GOT3 (cell line): ENCODE results near the gene C13orf46.
"Not testable (repeated sequence)": the region's sequence is repeated elsewhere in the genome, so short reads cannot be mapped to it uniquely, and the experiment has no call there.

Experiments
- DNase-seq: peaks from one replicate; lab custom pipeline; 2025; ENCODE audit warnings: mixed read lengths; lab: John Stamatoyannopoulos, UW

Gene C13orf46

GRCh38 chr13:113991676-113992179 is 17.9 kb upstream of the C13orf46 start:
- DNase-seq = no peak

DNA sequence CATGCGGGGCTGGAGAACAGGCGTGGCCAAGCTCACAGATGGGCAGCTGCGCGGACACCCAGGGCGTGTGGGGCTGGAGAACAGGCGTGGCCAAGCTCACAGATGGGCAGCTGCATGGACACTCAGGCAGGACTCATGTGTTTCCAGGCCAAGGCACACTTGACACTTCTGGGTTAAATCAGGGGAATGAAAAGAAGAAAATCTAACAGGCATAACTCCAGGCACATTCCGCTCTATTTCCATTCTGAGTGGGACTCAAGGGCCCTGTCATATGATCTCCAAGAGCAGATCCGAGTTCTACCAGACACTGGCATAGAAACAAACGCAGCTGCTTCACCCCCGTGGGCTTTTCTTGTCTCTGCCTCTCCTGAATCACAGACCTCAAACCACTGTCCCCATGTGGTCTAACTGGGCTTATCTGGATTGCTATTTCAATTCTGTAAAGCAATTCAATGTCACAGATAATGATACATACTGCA is 17.4 kb upstream of the C13orf46 start:
- no peak for DNase-seq

GRCh38 chr13:113990321-113990837 is 16.5 kb upstream of the C13orf46 start:
- no peak for DNase-seq

DNA sequence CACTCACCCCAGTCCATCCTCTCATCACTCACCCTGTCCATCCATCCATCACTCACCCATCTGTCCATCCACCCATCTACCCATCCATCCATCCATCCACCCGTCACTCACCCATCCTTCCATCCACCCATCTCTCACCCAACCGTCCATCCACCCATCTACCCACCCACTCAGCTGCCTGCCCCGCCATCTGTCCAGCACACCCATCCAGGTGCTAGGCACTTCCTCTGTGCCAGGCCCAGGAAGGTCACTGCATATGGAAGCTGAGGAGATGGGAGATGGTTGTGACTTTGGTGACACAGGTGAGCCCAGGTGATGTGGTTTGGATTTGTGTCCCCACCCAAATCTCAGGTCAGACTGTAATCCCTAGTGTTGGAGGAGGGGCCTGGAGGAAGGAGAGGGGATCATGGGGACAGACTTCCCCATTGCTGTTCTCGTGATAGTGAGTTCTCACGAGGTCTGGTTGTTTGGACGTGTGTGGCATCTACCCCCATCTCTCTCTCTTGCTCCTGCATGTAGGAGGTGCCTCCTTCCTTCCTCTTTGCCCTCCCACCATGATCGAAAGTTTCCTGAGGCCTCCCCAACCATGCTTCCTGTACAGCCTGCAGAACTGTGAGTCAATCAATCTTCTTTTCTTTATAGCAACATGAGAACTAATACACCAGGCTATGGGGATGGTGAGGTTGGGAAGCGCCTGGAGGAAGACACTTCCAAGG is 15.9 kb upstream of the C13orf46 start:
- no peak for DNase-seq

DNA sequence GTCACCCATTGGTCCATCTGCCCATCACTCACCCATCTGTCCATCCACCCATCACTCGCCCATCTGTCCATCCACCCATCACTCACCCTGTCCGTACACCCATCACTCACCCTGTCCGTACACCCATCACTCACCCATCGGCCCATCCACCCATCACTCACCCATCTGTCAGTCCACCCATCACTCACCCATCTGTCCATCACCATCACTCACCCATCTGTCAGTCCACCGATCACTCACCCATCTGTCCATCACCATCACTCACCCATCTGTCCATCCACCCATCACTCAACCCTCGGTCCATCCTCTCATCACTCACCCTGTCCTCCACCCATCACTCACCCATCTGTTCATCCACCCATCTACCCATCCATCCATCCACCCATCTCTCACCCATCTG is 15.0 kb upstream of the C13orf46 start:
- DNase-seq = not testable (repeated sequence)

DNA sequence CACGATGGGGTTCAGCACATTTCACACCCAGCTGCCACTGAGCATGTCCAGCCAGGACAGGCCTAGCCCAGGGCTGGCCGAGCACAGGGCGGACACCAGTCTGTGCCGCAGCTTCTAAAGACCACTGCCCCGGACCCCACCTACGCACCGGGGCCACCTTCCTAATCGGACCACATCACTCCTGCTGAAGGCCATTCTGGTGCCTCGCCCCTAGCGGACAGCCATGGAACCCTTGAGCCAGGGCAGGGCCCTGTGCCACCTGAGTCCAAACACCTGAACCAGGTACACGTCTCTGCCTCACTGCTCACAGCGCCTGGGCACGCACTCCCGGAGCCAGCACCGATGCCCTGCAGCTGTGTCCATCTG is 8.4 kb upstream of the C13orf46 start:
- no peak for DNase-seq

DNA sequence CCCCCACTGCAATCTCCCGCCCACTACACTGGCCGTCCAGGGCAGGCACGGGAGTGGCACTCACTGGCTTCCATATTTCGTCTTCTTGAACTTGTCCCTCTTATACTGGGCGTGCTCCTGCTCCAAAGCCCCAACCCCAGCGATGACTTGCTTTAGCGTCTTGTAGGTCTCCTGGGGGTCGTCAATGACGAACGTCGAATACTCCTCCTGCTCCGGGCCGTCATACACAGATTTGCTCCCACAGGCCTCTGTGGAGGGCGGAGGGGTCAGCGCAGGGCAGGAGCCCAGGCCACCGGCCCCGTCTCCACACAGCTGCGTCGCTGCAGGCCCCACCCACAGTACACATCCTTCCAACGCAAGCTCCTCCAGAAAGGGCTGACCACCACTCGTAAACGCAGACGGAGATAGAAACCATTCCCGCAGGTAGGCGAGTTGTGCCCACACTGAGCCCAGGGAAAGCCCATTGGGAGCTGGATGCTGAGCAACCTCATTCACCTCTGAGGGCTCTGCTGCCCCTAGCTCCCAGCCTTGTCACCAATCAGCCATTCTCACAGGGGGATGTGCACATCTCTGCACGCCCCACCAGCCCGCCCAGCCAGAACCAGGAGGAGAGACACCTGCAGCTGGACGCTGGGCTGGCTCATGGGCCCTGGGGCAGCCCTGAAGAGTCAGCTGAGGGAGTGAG is 7.9 kb upstream of the C13orf46 start:
- no peak for DNase-seq

- no peak for DNase-seq
Observed at GRCh38 chr13:113981194-113981605, 7.3 kb upstream of the C13orf46 start.

- DNase-seq = no peak
Observed at GRCh38 chr13:113980489-113981064, 6.7 kb upstream of the C13orf46 start.

DNA sequence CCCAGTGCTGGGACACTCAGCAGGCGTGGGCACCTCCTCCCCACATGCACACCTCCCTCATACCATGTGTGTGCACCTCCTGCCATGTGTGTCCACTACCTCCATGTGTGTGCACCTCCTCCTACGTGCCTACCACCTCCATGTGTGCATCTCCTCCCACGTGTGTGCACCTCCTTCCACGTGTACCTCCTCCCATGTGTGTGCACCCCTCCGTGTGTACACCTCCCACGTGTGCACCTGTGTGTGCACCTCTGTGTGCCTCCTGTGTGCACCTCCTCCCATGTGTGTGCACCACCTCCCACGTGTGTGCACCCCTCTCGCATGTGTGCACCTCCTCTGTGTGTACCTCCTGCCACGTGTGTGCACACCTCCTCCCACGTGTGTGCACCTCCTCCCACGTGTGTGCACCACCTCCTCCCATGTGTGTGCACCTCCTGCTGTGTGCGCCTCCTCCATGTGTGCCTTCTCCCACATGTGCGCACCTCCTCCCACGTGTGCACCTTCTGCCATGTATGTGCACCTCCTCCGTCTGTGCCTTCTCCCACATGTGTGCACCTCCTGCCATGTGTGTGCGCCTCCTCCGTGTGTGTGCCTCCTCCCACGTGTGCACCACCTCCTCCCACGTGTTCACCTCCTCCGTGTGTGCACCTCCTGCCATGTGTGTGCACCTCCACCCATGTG is 6.1 kb upstream of the C13orf46 start:
- DNase-seq = no peak

GRCh38 chr13:113978741-113979481 is 5.0 kb upstream of the C13orf46 start:
- no peak for DNase-seq

DNA sequence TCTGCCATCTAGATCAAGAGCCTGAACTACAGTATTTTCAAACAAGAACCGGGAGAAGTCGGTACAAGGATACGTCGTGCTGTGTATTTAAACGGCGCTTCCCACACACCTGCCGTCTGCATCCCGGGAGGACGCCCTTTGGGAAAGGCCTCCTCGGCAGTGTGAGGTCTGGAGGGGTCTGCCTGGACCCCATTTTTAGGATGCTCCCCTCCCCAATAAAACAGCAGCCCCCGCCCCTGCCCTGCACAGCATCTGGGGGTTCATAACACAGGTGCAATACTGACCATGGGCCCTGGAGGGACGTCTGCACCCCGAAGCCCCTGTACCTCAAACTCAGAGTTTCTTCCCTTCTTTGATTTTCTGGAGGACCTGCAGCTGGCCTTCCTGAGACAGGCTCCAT is 4.1 kb upstream of the C13orf46 start:
- DNase-seq = no peak

DNA sequence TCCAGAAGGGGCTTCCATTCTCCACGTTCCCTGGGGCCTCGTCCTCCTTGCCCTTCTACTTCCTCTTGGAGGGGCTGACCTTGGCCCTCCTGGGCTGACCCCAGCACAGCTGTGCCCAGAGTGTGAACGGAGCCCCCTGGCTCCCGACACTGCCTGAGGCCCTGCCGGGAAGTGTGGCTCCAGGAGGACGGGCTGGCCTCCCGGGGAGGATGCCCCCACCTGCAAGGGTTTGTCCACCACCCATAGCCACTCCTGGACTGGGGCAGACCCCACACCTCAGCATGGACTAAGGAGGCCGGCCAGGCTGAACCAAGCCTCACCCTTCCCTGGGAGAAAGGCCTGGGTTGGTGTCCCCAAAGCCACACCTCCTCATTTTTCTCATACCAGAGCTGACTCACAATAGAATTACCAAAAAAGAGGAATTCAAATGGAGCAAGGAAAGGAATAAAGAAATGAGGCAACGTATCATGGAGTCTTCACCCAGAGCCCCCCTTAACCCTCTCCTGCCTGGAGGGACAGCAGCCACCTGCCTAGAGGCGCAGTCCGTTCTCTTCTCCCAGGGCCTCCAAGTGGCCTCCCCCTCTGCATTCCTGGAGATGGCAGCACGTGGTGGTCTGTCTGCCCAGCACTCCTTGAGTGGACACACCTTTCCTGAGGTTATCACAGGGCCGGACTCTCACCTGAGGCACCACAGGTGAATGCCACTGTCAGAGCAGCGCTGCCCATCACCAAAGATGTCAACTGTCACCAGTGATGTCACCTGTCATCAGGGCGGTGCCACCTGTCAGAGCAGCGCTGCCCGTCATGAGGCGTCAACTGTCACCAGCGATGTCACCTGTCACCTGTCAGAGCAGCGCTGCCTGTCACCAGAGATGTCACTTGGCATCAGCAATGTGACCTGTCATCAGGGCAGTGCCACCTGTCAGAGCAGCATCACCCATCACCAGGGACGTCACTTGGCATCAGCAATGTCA is 3.1 kb upstream of the C13orf46 start:
- DNase-seq = no peak

- no peak for DNase-seq
Observed at GRCh38 chr13:113975416-113975815, 1.5 kb upstream of the C13orf46 start.

GRCh38 chr13:113974304-113975281 is 717 bp upstream of the C13orf46 start:
- DNase-seq = no peak

DNA sequence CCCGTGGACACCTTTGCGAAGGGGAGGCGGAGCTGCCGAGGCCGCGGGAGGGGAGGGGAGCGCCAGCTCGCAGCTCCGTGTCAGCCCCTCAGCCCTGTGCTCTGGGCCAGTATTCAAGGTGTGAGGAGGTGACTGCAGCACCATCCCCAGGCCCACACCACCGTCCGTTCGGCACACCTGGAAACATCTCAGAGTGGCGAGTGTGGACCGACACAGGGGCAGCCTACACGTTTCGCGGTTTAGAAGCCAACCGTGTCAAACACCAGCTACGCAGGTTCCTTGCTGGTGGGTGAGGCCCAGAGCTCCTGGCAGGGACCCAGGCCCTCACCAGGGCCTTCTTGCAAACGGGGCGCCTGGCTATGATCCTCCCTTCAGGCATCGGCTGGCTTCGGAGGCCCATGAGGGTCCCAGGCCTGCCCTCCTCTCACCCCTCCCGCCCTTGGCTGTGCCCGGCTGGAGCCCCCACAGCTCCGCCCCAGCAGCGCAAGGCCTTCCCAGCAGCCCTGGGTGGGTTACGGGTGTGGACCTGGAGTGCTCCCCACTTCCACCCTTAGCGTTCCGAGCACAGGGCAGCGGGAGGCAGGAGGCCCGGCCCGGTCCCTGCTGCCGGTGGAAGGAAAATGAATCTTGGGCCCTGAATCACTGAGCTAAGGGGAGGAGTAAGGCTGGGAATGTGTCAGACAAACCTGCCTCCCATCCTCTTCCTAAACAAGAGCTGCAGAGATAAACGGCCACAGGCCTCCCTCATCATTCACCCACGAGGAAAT is 1.2 kb downstream of the C13orf46 start:
- DNase-seq = no peak

DNA sequence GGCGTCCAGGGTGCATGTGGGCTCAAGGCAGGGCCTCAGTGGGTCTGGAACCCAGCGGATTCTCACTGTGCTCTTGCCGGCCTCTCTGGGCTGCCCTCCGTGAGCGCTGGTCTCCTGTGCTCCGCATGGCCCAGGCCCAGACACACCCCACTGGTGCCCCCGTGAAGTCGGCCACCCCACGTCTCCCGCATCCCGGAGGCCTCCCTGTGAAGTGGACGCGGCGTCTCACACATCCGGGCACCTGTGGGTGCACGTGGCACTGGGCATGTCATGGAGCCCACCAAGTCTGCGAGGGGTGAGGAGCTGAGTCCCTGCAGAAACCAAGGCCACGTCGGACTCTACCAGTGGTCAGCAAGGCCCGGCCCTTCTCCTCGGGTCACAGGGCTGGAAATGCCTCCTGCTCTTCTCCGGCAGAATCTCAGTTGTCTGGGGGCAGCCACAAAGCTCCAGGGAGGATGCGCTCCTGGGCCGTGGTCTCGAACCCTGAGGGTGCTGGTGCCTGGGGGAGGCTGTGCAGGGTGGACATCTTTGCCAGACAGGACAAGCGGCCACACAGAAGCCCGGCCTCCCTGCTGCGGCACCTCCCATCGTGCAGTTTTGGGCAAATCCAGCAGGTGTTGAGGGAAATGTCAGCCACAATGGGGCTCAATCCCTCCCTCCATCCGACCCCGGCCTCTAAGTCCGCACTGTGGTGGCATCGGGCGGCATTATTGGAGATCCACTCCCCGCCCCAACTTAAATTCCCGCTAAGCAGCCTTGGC is 2.2 kb downstream of the C13orf46 start:
- DNase-seq = no peak
